Measurements from ENCODE around the gene CD300LG.

CD300LG gene

DNA sequence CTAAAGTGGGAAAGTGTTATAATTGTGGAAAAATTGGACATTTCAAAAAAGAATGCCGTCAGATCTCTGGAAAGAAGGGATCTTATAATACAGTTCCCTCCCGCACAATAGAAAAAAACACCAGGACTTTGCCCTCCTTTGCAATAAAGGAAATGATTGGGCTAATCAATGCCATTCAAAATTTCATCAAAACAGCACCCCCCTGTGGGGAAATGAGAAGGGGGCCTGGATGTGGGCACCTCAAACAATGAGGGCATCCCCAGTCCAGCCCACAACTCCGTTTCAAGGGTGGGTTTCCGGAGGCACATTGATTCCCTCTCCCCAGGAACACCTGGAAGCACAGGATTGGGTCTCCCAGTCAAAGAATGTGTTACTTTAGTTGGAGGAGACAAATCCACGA lies 26.1 kb downstream of the CD300LG start:
- Histone ChIP-seq H3K9me3 (replicated peaks; ENCODE audit: low read length) (no peaks in the 10 kb centered on the region), H3K27me3 (ENCODE audit: control insufficient read depth, insufficient read depth, low read length) (peaks cover 60% of the 10 kb centered on the region), H3K4me3 (ENCODE audit: low read length) (no peak overlapping the region), H3K9ac (ENCODE audit: low read depth, low read length) (no peak overlapping the region), H3K4me1 (ENCODE audit: control insufficient read depth, insufficient read depth, low read length) (no peaks in the 10 kb centered on the region), H3K4me2 (ENCODE audit: low read length) (no peak overlapping the region), H3K36me3 (ENCODE audit: insufficient read depth, low read length) (no peaks in the 10 kb centered on the region)

DNA sequence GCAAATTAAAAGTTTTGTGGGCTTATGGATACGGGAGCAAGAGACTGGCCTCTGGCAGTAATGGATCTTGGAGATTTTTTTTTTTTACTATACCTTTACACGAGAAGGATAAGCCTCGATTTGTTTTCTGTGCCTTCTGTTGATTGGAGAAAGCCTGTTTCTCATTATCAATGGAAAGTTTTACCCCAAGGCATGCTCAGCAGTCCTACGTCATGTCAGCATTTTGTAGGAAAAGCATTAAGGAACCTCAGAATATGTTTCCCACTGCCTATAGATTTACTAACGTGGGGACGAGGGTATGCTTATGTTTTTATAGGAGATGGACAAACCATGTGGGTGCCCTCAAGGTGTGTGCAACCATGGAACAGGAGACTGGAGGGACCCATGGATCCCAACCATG lies 26.8 kb downstream of the CD300LG start:
- H3K9me3 ChIP-seq (replicated peaks; ENCODE audit: low read length), result no peaks in the 10 kb centered on the region
- peaks cover 55% of the 10 kb centered on the region for H3K27me3 ChIP-seq (ENCODE audit: control insufficient read depth, insufficient read depth, low read length)
- H3K9ac ChIP-seq (ENCODE audit: low read depth, low read length), result no peak overlapping the region
- no peak overlapping the region for H3K4me2 ChIP-seq (ENCODE audit: low read length)
- H3K4me1 ChIP-seq (ENCODE audit: control insufficient read depth, insufficient read depth, low read length), result no peaks in the 10 kb centered on the region
- no peak overlapping the region for H3K4me3 ChIP-seq (ENCODE audit: low read length)
- H3K36me3 ChIP-seq (ENCODE audit: insufficient read depth, low read length), result no peaks in the 10 kb centered on the region

DNA sequence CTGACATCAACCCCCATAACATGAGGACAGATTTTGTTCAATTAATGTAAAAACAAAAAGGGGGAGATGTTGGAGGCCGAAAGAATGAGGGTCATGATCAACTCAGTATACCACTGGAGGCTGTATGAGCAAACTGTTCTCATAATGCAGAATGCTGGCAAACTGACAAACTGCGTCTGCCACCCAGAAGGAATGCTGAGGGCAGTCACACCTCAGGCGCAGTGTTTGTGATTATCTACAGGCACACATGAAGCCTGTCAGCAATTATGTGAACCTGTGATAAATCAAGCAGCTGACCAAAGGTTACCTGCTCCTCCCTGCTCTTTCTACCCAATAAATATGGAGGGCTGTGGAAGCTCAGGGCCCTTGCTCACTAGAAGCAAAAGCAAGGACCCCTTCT lies 27.3 kb downstream of the CD300LG start:
- Histone ChIP-seq H3K4me3 (ENCODE audit: low read length) (no peak overlapping the region), H3K27me3 (ENCODE audit: control insufficient read depth, insufficient read depth, low read length) (peaks cover 52% of the 10 kb centered on the region), H3K9me3 (replicated peaks; ENCODE audit: low read length) (no peaks in the 10 kb centered on the region), H3K36me3 (ENCODE audit: insufficient read depth, low read length) (no peaks in the 10 kb centered on the region), H3K4me2 (ENCODE audit: low read length) (no peak overlapping the region), H3K9ac (ENCODE audit: low read depth, low read length) (no peak overlapping the region), H3K4me1 (ENCODE audit: control insufficient read depth, insufficient read depth, low read length) (no peaks in the 10 kb centered on the region)

DNA sequence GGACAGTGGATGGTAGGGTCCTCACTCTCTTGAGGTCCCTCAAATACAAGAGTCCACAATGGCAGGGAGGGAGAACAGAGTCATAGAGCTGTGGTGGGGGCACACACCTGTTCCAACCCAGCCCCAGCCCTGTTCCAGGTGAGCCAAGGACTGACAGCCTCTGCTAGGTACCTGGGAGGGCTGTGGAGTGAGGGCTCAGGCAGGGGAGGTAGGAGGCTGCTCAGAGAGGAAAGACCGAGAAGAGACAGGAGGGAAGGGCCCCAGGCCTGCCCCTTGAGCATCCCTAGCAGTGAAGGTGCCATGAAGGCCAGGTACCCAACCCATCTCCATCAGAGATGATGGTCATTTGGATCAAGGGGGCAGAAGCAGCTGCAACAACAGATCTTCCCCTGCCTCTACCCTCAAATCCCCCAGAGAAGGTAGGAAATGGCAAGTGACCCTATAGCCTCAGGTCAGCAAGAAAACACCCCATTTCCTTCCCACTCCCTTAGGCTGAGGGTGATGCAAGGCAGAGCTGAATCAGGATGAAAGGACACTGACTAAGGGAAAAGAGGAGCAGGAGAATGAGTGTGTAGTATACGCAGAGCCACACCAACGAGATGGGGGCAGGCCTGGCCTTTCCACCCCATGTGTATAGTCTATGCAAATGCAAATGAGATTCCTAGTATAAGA lies 28.6 kb downstream of the CD300LG start:
- Histone ChIP-seq H3K36me3 (ENCODE audit: insufficient read depth, low read length) (no peaks in the 10 kb centered on the region), H3K27me3 (ENCODE audit: control insufficient read depth, insufficient read depth, low read length) (peaks cover 42% of the 10 kb centered on the region), H3K4me1 (ENCODE audit: control insufficient read depth, insufficient read depth, low read length) (no peaks in the 10 kb centered on the region), H3K9ac (ENCODE audit: low read depth, low read length) (no peak overlapping the region), H3K4me2 (ENCODE audit: low read length) (no peak overlapping the region), H3K4me3 (ENCODE audit: low read length) (no peak overlapping the region), H3K9me3 (replicated peaks; ENCODE audit: low read length) (no peaks in the 10 kb centered on the region)

DNA sequence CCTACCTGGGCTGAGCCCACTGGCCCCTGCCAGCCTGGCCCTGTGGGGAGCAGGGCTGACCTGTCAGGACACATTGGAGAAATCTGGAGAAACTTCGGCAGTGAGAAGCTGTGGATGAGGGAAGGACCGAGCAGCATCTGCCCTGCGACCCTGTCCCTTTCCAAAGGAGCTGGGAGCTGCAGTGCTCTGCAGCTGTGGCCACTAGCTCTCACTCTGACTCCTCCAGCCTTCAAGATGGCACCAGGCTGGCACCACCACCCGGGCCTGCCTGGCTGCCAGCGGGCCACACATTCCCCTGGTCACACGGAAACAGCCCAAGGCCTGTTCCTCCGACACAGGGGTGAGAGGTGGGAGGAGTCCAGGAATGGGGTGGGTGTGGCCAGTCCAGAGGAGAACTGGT lies 30.1 kb downstream of the CD300LG start:
- Histone ChIP-seq H3K4me2 (ENCODE audit: low read length) (no peak overlapping the region), H3K27me3 (ENCODE audit: control insufficient read depth, insufficient read depth, low read length) (peaks cover 37% of the 10 kb centered on the region), H3K9ac (ENCODE audit: low read depth, low read length) (no peak overlapping the region), H3K9me3 (replicated peaks; ENCODE audit: low read length) (no peaks in the 10 kb centered on the region), H3K36me3 (ENCODE audit: insufficient read depth, low read length) (no peaks in the 10 kb centered on the region), H3K4me3 (ENCODE audit: low read length) (no peak overlapping the region), H3K4me1 (ENCODE audit: control insufficient read depth, insufficient read depth, low read length) (no peaks in the 10 kb centered on the region)

DNA sequence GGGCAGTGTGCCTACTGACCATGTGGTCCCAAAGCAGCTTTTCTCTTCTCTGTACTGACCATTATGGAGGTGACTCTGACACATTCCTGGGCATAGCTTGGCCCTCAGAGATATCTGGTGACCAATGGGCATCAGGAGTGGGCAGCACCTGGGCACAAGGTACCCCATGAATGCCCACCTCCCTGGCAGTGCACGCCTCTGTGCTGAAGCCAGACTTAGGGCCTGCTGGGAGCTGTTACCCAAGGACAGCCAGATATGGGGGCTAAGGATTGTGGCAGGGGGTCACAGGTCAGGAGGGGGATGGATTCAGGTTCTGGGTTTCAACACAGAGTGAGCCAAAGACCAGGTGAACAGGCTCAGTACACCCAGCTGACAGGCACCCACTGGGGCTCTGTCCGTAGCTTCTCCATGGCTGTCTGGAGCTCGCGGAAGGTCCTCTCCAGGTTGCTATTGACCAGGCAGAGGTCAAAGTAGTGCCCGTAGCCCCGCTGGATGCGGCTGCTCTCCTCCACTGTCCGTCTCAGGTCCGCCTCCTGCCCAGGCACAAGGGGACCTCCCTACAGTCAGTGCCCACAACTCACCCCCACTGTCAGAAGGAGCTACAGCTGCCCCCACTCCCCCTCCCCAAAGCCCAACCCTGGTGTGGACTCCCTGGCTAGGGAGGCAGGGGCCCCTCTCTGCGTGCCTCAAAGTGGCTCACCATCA lies 30.6 kb downstream of the CD300LG start:
- Histone ChIP-seq H3K27me3 (ENCODE audit: control insufficient read depth, insufficient read depth, low read length) (peaks cover 31% of the 10 kb centered on the region), H3K4me3 (ENCODE audit: low read length) (no peak overlapping the region), H3K4me2 (ENCODE audit: low read length) (no peak overlapping the region), H3K9ac (ENCODE audit: low read depth, low read length) (no peak overlapping the region), H3K36me3 (ENCODE audit: insufficient read depth, low read length) (no peaks in the 10 kb centered on the region), H3K4me1 (ENCODE audit: control insufficient read depth, insufficient read depth, low read length) (no peaks in the 10 kb centered on the region), H3K9me3 (replicated peaks; ENCODE audit: low read length) (no peaks in the 10 kb centered on the region)

DNA sequence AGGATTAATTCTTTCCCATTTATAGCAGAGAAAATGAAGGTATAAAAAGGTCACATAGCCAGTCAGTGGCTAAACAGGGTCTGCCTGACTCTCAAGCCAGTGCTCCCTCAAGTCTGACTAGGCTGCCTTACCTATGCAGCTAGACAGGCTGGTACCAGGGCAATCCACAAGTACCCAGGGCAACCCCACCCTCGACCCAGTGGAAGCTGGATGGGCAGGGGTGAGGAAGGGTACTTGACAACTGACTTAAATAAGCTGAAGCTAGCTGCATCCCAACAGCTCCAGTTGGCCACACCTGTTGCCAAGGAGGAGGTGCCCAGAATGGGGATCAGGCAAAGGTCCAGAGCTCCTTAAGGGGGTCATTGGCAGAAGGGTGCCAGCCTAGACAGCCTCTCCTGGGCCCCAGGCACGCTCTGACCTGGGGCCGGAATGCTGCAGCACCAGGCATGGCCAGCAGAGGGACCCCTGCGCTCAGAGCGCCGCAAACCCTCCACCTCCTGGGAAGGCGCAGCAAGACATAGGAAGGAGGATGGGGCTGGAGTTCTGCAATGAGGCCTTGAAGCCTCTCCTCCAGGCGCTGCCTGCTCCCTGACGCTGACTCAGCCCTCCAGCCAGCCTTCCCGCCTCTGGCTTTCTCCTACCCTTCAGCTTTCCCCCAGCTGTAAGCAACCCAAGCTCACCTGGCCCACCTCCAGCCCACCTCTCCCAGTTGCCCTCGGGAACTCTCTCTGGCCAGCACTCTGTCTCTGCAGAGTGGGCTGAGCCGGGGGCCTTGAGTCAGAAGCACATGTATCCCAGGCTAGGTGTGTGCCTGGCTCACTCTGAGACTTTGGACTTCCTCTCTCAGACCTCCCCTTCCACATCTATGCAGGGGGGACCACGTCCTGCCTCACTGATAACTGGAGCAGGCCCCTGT lies 31.5 kb downstream of the CD300LG start:
- Histone ChIP-seq H3K4me1 (ENCODE audit: control insufficient read depth, insufficient read depth, low read length) (no peaks in the 10 kb centered on the region), H3K9ac (ENCODE audit: low read depth, low read length) (no peak overlapping the region), H3K9me3 (replicated peaks; ENCODE audit: low read length) (no peaks in the 10 kb centered on the region), H3K36me3 (ENCODE audit: insufficient read depth, low read length) (no peaks in the 10 kb centered on the region), H3K4me2 (ENCODE audit: low read length) (no peak overlapping the region), H3K4me3 (ENCODE audit: low read length) (no peak overlapping the region), H3K27me3 (ENCODE audit: control insufficient read depth, insufficient read depth, low read length) (peaks cover 22% of the 10 kb centered on the region)

DNA sequence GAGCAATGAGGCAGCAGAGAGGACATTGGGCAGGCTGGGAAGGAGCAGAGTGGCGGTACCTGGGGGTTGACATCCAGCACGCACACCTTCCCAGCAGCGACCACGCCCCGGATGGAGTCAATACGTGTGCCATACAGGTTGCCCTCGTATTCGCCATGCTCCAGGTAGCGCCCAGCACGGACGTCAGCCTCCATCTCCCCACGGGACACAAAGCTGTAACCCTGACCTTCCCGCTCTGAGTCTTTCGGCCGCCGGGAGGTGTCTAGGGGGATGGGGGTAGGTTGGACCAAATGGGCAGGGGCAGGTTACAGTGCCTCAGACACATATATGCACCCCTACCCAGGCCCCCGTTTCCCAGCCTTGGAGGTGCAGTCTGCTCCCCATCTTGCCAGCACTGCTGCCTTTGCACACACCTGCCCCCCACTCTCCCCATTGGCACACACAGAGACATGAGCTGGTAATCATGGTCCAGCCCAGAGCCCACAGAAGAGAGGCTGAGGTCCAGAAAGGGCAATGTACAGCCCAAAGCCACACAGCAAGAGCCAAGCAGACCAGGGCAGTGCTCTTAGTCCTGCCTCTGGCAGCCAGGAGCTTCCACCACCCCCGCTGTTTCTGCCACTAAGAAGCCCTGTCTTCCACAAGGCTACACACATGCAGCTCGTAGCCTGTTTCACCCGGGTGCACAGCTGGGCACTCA lies 32.9 kb downstream of the CD300LG start:
- H3K4me2 ChIP-seq (ENCODE audit: low read length), result no peak overlapping the region
- H3K36me3 ChIP-seq (ENCODE audit: insufficient read depth, low read length), result no peaks in the 10 kb centered on the region
- no peaks in the 10 kb centered on the region for H3K9me3 ChIP-seq (replicated peaks; ENCODE audit: low read length)
- no peak overlapping the region for H3K4me3 ChIP-seq (ENCODE audit: low read length)
- no peaks in the 10 kb centered on the region for H3K4me1 ChIP-seq (ENCODE audit: control insufficient read depth, insufficient read depth, low read length)
- H3K9ac ChIP-seq (ENCODE audit: low read depth, low read length), result no peak overlapping the region
- H3K27me3 ChIP-seq (ENCODE audit: control insufficient read depth, insufficient read depth, low read length), result peaks cover 10% of the 10 kb centered on the region

DNA sequence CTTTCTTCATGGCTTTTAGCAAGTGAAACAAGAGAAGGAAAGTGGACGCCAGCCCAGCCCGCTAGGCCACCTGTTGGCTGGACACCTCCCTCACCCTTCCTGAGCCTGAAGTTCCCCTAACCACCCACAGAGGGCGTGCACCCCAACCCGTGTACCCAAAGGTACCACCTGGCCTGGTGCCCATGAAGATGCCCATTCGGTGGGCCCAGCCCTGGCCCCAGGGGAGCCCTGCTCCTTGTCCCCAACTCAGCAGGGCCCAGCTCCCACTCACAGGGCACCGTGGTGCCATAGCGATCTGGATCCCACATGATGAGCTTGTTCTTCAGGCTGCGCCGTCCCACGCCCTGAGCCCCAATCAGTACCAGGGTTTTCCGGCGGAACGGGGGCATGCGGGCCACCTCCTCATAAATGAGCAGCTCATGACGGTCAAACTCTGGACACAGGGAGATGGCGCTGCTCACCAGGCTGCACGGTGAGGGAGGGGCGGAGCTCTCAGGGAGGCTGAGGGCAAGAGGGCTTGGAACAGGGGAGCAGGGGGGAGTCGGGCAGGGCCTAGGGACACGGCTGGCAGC lies 33.5 kb downstream of the CD300LG start:
- H3K4me2 ChIP-seq (ENCODE audit: low read length), result no peak overlapping the region
- H3K4me3 ChIP-seq (ENCODE audit: low read length), result no peak overlapping the region
- no peaks in the 10 kb centered on the region for H3K9me3 ChIP-seq (replicated peaks; ENCODE audit: low read length)
- no peaks in the 10 kb centered on the region for H3K4me1 ChIP-seq (ENCODE audit: control insufficient read depth, insufficient read depth, low read length)
- H3K36me3 ChIP-seq (ENCODE audit: insufficient read depth, low read length), result no peaks in the 10 kb centered on the region
- H3K9ac ChIP-seq (ENCODE audit: low read depth, low read length), result no peak overlapping the region
- peaks cover 9% of the 10 kb centered on the region for H3K27me3 ChIP-seq (ENCODE audit: control insufficient read depth, insufficient read depth, low read length)

DNA sequence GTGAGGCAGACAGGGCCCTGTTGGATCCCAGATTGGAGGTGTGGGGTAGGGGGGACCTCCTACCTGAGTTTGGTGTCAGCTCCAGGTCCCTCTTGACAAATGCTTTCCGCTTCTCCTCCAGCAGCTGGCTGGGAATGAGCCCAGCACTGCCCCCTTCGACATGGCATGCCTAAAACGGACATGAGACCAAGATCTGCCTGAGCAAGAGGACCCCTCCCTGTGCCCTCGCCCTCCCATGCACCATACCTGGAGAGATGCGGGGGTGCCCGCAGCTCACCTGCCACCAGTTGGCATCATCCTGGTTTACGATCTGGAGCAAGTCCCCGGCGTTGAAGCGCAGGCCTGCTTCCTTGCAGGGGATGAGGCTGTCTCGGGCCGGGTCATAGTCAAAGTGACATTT lies 34.2 kb downstream of the CD300LG start:
- no peak overlapping the region for H3K4me3 ChIP-seq (ENCODE audit: low read length)

More for the DNA sequence above, 34.2 kb downstream of the CD300LG start:
- H3K9me3 ChIP-seq (replicated peaks; ENCODE audit: low read length), result no peaks in the 10 kb centered on the region
- no peak overlapping the region for H3K9ac ChIP-seq (ENCODE audit: low read depth, low read length)
- no peaks in the 10 kb centered on the region for H3K36me3 ChIP-seq (ENCODE audit: insufficient read depth, low read length)
- no peaks in the 10 kb centered on the region for H3K4me1 ChIP-seq (ENCODE audit: control insufficient read depth, insufficient read depth, low read length)
- peaks cover 7% of the 10 kb centered on the region for H3K27me3 ChIP-seq (ENCODE audit: control insufficient read depth, insufficient read depth, low read length)
- no peak overlapping the region for H3K4me2 ChIP-seq (ENCODE audit: low read length)
